HG03342 (cell line): Measurements from ENCODE around the gene C5orf58.
"Not testable (repeated sequence)": the region's sequence is repeated elsewhere in the genome, so short reads cannot be mapped to it uniquely, and the experiment has no call there.

ENCODE experiments used
- ATAC-seq: cut with Tn5 transposase; IDR thresholded peaks from one replicate; pipeline ENCODE4 v1.9.1; 2021; ENCODE audit warnings: mild to moderate bottlenecking, moderate library complexity; ENCODE audit not compliant: unreplicated experiment

Gene C5orf58

DNA sequence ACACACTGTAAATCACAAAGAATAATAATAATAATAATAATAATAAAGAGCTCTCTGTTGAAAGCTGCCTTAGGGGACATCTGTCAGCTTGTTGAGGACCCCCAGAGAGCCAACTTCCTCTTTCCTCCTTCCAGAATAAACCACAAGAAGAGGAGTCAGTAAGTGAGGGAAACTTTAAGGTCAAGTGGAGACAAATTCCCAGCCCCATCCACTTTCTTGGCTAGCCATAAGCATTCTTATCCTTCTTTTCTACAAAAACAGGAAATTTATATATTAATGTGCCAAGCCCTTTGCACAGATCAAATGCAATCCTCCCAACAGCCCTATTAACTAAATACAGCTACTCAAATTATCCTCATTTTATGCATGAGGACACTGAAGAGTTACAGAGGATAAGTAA is 9.4 kb upstream of the C5orf58 start:
- no peak for ATAC-seq

DNA sequence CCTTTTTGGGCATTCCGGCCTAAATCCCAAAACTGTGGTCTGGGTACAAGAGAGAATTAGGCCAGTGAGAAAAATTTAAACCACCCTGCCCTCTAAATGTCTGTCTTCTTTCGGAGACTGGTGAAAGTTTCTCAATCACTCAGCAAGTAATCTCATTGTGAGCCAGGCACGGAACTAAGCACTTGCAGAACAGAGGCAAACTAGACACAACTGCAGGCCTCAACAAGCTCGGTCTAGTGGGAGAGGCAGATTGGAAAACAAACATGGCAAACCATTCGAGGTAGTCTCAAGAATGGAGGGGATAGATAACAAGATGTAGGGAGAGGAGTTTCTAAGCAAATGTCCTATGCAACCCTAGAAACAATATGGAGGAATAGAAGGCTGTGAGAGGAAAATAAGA is 8.9 kb upstream of the C5orf58 start:
- ATAC-seq, result no peak

DNA sequence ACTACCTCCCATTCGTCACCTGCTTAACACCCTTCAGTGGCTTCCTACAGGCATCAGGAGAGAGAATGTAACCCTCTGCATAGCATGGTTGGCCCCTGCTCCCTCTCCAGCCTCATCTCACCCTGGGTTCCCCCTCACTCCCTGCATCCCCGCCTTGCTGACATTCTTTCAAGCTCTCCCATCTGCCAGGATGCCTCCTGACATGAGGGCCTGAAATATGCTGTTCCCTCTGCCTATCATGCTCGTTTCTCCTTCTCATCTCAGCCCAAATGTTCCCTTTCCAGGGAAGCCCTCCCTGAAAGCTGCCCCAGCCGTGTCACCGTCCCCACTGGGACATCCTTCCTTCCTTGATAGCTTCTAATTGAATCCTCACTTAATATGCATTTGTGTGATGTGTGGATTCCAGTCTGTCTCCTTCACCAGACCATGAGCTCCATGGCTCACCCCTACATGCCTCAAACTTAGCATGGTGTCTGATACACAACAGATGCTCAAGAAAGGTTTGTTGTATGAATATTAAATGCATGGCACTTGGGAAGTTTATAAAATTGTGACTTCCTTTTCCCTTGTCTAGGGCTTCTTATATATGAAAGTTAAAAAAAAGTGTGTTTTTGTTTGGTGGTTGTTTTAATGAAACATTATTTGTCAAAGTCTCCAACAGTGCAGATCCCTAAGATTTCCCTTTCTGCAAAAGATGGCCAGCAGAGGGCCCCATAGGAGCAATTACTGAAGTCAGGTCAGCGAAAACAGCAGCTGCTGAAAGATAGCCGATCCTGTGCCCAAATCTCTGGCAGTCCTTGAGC is 7.3 kb upstream of the C5orf58 start:
- ATAC-seq, result peak; percentile 64

DNA sequence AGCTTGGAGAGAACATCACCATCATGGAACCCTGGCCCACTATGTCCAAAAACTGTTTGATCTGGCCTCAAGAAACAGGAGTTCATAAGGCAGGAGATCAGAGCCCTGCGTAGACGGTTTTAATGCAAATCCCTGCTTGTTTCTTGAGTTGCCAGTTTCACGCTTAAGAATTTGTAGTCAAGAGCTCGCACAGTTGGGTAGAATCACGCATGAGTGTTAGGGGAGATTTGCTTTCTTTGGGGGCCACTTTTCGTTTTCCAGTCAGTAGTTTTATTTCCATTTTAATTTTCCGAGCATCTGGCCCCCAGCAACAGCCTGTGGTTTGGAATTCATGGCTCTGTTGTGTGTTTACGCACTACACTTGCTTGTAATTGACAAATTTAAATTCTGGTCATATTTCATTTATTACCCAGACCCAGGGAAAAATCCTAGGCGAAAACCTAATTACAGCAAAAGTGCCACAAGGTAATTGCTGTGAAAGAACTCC is 6.6 kb upstream of the C5orf58 start:
- ATAC-seq, result no peak

DNA sequence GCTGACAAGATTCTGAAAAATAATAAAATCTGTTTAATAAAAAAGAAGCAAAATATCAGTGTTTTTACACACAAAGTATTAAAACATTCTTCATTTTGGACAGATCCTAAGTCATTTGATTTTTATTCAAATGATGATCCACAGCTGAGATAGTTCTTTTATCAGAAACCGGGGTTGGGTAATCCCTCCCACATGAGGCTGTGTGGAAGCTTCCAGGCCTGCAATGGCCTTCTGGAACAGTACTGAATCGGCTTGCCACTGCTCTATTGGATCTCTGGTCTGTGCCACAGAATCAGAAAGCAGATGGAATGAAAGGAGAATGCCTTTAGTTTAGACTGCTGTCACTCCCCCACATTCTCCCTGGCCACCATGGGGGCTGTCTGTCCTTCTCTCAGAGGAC is 6.1 kb upstream of the C5orf58 start:
- no peak for ATAC-seq

DNA sequence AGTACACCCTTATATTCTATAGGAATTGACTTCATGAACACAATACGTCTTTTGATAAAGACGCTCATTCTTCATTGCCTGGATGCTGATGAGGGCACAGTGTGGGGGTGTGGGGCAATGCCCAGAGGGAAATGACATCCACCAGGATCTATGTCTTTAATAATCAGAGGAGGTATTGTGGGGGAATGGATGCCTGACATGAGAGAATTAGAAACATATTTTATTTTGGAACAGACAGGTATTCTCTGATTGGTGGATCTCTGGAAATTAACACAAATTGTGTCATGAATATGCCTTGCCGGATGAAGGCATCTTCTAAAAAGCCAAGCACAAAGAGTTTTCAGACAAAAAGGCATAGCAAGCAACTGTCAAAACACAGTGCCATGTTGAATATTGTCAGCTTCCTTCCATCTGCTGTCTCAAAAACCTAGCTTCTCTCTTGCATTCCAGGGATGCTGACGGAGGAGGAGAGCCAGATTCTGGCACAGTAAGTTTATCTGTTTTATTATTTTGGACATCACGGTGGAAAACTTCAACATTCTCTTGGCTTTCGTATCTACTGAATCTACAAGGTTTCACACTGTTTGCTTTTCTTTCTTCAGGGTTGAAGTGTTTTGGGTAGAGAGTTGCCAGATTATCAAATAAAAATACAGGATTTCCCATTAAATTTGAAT is 3.9 kb upstream of the C5orf58 start:
- ATAC-seq, result no peak

DNA sequence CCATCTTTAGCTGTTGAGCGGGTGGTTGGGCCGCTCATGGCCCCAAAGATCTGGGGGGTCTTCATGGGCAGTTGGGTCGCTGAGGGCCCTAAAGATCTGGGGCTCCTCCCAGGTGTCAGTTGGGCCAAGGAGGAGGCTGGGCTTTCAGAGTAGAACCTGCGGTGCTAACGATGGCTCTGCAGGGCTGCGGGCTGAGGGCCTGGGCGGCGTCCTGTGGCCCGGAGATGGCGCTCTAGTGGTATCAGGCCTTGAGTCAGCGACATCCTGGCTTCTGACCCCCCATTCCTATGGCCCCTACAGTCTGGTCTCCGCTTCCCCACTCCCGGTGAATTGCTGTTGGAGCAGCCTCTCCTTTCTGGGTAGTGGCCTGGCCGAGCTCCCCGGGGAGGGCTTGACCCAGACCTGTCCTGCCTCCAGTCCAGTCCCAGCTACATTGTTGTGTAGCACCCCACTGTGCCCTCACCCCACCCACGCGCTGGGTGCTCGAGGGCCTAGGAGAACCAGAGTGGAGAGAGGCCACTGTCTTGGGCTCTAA is 640 bp downstream of the C5orf58 start:
- no peak for ATAC-seq

DNA sequence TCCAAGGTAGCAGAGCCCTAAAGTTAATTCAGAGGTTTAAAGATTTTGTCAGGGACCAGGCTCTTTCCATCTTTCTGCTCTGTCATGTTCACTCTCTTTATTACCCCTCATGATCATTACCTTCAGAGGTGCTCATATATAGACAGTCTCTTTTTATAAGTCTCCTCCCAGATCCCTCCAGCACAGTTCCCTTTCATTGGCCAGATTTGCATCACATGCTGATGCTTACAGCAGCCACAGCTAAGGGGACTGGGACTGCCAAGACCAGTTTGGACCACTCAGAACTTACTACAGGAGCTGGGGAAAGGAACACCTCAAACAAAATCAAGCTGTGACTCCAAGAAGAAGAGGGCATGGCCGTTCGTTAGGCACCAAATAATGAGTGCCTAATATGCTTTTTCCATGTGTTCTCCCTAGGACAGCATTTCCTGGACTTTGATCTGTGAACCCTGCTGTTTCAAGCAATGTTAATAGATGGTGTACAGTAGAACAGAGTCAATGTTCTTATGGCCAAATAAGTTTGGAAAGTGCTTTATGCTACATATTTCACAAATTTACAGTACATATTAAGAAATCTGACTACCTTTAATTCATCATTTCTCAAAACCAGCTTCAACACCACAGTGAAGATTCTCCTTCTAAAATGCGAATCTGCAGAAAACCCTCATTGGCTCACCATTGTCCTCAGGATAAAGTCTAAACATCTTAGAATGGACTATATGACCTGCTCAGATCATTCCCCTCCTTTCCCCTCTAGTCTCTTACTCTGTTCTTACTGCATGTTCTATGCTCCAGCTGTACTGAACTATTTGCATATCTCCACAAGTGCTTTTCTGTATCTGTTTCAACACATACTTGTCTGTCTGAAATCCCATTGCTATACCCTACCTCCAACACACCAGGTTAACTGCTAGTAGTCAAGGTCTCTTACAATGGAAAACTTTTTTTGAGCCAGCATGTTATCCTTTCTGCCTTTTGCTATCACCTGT is 3.4 kb downstream of the C5orf58 start:
- ATAC-seq, result no peak

DNA sequence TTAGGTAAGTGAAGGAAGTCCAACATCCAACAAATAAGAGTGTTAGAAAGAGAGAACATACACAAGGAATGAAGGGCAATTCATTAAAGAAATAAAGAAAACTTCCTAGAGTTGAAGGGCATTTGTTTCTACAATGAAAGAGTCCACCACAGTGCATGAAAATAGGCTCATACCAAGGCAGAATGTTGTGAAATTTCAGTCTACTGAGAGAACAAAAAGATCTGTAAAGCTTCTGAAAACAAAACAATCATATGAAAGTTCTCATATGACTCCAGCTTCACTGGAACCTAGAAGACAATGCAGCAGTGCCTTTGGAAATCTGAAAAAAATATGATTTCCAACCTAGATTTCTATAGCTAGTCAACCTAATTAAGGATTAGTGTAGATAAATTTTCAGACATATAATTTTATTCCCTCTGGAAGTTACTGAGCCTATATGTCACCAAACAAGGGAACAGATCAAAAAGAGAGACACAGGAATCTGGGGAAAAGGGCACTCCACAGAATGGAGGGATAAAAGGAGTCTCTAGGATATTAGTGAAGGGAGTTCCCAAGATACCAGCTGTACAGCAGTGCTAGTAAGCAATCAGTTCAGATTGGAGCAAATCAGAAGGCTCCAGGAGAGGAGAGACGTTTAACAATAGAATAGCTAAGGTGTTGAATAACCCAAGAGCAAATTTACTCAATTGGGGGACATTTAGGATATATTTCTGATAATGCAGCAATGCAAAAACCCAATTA is 5.8 kb downstream of the C5orf58 start:
- ATAC-seq, result no peak

DNA sequence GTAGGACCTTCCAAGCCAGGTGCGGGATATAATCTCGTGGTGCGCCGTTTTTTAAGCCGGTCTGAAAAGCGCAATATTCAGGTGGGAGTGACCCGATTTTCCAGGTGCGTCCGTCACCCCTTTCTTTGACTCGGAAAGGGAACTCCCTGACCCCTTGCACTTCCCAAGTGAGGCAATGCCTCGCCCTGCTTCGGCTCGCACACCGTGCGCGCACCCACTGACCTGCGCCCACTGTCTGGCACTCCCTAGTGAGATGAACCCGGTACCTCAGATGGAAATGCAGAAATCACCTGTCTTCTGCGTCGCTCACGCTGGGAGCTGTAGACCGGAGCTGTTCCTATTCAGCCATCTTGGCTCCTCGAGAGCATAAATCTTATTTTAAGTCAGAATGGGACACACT is 12.7 kb downstream of the C5orf58 start:
- not testable (repeated sequence) for ATAC-seq

DNA sequence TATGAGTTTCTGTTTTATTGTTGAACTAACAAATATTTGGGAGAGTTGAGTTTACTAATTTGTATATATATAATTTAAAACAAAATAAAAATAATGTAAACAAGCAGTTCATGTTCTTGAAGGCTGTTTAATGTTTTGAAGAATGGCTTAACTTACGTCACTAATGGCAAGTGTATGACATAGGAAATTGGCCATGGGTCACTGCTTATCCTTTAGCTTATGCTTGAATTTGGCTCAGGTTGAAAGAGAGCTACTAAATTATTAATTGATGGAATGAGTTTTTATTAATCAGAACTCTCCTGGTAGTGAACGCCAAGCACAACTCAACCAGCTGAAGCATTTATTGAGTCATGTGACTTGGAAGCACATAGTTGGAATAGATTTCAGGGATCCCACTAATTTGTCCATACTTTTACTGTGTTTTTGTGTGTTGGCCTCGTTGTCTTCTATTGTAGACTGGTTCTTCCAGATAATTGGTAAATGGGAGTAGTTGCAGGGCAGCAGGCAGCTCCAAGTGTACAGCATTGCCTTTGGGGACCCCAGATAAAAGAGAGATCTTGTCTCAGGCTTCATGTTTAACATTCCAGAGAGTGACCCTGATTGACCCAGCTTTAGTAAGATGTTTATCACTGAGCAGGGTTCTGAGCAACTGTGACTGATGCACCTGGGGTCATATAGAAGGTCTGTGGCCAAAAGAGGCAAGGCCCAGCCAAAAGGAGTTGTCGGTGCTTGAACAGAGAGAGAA is 13.5 kb downstream of the C5orf58 start:
- ATAC-seq, result no peak

DNA sequence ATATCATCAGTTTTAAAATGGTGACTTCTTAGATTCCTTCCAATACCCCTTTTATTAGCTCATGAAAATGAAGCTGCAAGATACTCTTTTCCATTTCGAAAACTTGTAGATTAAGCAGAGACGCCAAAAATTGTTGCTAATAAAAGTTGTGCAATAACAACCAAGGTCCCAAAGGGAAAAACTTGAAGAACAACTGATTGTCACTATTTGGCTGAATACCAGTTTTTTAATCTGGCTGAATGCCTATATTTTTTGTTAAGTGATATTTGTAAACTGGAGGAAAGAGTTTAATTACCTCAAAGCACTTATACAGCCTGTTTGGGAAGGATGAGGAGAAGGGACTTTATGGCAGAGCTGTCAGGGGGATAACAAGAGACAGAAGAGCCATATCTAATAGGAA is 14.6 kb downstream of the C5orf58 start:
- ATAC-seq, result no peak

DNA sequence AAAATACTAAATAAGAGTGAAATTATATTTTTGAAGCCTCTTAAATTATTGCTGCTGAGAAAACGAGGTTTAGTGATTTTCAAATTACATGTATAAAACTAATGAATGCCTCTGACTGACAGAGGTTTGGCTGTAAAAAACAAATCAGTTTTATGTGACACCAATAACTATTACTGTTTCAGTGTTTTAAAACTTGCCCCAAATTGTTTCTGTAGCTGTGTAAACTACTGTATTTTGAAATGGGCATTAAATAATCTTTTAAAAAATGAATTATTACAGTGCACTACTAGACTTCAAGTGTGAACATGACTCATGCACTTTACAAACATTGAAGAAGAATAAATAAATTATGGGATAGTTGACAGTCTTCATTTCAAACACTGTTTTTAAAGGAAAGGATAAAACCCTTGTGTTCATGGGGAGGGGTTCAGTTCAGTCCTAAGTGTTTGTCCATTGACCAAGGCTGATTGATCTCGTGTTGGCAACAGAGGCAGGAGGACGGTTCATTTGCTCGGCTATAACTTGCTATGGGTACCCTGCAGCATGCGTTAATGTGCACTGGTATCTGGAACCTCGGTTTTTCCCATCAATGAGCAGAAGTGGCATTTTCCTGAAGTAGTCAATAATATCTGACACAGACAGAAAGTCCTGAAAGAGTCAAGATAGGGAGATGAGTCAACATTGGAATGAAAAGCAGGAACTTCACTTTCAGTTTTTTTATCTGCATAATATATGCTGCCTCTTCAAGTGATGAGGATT is 15.6 kb downstream of the C5orf58 start:
- no peak for ATAC-seq

DNA sequence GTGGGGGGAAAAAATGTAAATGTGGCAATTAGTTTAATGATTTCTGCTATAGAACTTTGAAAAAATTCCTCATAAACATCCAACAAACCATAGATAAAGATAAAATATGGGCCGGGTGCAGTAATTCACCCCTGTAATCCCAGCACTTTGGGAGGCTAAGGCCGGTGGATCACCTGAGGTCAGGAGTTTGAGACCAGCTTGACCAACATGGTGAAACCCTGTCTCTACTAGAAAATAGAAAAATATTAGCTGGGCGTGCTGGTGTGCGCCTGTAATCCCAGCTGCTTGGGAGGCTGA is 16.1 kb downstream of the C5orf58 start:
- ATAC-seq, result not testable (repeated sequence)

DNA sequence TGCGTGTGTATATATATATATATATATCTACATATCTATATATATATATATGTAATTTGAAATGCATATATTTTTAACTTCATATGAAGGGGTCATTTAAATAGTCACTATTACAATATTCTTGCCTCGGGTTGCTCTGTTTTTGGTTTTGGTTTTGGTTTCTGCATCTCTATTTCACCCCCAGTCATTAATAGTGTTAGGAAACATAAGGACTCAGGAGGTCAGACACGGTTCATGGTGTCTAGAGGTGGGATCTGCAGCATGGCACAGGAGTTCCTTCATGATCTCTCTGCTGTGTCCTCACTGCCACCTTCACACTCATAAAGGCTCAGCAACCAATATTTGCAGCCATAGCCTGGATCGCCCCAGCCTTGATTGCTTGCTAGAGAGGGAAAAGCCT is 16.6 kb downstream of the C5orf58 start:
- ATAC-seq, result no peak

DNA sequence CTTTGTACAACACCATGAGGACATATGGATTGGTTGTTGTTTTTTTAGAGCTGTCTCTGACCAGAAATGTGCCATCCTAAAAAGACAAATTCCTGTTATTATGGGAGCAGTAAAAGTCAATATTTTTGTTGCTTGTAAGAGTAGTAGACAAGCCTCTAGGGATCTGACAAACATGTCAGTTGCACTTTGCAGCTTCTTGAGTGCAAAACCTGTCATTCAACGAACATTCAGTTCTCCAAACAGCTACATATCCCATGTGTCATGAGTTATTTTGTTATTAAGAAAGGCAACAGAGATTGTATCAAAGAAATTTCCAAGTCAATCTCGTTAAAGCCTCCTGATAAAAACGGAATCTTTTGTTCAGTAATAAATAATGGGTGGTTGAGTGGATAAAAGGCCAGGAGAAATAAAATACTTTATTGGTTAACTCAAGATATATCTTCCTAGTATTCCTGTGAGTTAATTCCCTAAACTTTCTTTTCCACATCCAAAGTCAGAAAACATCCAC is 18.1 kb downstream of the C5orf58 start:
- no peak for ATAC-seq

DNA sequence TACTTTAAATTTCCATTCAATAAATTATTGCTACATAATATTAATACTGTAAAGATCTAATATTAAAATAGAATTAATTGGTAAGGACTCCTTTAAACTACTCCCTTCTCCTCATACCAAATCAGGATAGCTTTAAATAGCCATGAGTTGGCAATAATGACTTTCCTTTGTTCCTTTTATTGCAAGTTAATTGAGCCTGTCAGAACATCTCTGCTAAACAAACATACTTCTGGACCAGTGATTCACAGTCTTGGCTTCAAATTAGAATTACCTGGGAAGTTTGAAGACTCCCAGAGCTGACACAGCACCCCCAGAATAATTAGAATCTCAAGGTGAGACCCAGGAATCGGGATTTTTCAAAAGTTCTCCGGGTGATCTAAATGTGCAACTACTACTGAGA is 18.7 kb downstream of the C5orf58 start:
- no peak for ATAC-seq

DNA sequence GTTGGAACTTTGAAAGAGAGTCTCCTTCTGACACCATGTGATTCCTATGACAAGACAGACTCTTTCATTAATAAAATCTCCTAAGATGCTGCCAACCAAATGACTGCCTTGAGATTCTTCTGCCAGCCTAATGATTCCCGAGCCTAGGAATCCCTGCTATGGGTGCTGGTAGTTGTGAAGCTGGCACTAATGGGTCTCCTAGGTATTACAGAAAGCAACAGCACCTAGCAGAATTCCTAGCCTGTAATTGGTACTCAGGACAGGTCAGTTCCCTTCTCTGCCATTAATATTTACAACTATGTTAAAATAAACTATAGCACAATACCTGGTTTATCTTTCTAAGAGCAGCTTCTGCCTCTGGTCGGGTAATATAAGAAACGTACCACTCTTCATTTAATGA is 19.3 kb downstream of the C5orf58 start:
- ATAC-seq, result no peak
